GM19099 (cell line): Measurements from ENCODE around the gene MB.

Source experiments
- POLR2A ChIP-seq: IDR thresholded peaks from 3 replicates; pipeline ENCODE4 v1.6.1; 2011; ENCODE audit warnings: low read depth; ENCODE audit not compliant: insufficient read length; ENCODE audit errors: extremely low read depth

Gene MB

DNA sequence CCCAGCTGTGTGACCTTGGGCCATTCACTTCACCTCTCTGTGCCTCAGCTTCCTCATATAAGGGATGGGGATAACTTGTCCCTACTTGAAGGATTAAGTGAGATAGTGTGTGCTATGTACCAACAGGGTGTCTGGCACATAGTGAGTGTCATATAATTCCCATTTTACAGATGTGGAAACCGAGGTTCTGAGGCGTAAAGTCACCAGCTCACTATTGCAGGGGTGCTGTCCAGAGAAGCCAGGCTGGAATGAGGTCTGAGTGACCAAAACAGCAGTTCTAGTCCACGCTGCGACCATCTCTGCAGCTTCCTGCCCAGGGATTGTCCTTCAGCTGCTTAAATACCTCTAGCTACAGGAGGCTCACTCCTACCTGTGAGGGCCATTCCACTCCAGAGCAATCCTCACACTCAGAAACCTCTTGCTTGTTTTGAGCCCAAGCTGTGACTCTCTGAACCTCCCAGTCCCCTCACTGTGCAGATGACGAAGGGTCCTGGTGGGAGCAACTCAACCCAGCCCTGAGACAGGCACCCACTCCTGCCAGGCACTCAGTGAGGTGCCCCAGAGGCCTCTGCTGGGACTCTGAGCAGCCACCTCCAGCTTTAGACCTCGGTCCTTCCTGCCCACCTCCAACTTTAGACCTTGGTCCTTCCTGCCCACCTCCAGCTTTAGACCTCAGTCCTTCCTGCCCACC lies 5.8 kb downstream of the MB start:
- no peak for TF ChIP-seq POLR2A

- no peak for TF ChIP-seq POLR2A
Measured at GRCh38 chr22:35610741-35611140, 6.4 kb downstream of the MB start.

DNA sequence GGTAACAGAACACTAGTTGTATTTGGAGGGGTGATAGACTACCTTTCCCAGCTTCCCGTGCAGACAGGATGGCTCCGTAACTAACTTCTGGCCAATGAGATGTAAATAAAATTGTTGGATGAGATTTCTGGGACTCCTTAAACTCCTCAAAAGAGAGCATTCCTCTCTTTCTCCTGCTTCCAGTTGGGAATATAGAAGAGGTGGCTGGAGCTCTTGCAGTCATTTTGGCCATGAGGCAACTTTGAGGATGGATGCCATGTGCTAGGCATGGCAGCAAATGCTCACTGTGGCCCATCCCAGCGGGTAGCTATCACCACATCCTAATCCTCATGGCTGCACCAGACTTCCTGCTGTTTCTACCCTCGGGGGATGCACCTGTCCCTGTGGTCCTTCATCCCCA lies 7.4 kb downstream of the MB start:
- TF ChIP-seq POLR2A, result no peak

- no peak for TF ChIP-seq POLR2A
Measured at GRCh38 chr22:35609261-35609660, 7.9 kb downstream of the MB start.

- no peak for TF ChIP-seq POLR2A
Measured at GRCh38 chr22:35608088-35608487, 9.0 kb downstream of the MB start.

- no peak for TF ChIP-seq POLR2A
Measured at GRCh38 chr22:35606916-35607315, 10.2 kb downstream of the MB start.

- no peak for TF ChIP-seq POLR2A
Measured at GRCh38 chr22:35605851-35606481, 11.2 kb downstream of the MB start.

DNA sequence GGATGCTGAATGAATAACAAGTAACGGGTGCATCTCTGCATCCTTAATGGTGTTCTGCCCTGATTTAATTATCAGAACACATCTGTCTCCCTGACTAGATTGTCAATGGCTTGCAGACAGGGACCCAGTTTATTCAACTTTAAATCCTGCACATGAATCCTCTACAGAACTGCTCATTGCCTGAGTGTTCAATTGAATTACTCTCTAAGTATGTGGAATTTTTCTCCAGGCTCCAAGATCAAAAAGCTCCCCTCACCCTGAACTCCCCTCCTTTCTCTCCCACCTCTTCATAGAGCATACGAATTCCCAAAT lies 11.8 kb downstream of the MB start:
- no peak for TF ChIP-seq POLR2A

GRCh38 chr22:35604621-35605368 lies 12.3 kb downstream of the MB start:
- no peak for TF ChIP-seq POLR2A

GRCh38 chr22:35601743-35602615 lies 15.2 kb downstream of the MB start:
- TF ChIP-seq POLR2A, result no peak

DNA sequence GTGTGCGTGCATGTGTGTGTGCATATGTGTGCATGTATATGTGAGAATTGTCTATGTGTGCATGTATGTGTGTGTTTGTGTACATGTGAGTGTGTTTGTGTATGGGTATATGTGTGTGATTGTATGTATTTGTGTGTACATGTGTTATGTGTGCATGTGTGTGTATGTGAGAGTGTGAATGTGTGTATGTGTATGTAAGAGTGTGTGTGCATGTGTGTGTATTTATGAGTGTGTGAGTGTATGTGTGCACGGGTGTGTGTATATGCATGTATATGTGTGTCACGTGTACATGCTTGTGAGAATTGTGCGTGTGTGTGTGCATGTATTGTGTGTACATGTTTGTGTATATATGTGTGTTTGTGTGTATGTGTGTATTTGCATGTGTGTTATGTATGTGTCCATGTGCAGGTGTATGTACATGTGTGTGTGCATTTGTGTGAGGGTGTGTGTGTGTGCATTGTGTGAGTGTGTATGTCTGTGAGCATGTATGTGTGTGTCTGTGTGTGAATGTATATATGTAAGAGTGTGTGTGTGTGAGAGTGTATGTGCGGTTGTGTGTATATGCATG lies 16.0 kb downstream of the MB start:
- TF ChIP-seq POLR2A, result no peak

DNA sequence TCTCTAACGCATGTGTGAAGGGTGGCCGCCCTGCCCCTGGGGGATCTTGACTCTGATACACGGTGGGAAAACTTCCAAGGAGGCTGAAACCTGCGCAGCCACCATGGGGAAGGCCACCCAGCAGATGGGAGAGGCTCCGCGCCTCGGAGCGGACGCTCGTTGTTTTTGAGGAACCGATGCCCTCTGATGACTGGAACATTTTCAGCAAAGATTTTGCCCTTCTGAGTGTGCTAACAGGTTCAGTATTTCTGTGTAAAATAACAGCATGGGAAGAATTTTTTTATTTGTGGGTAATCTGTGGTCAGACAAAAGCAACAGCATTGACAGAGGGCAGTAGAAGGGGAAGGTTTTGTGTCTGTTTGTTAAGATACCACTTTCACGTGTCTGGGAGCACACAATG lies 16.7 kb downstream of the MB start:
- no peak for TF ChIP-seq POLR2A

- TF ChIP-seq POLR2A, result no peak
Measured at GRCh38 chr22:35599364-35599763, 17.8 kb downstream of the MB start.

DNA sequence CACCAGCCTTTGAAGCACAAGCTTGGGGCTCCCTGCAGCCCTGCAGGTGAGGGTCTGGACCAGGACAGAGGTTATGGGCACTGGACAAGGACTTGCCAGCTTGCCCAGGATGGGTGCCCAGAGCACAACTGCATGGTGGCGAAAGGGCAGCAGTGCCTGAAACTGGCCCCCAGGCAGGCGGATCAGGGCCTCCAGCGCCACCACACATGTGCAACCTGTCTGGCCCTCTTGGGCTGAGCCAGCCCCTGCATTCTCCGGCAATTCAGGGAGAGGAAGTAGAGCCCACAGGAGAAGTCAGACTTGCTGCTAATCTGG lies 18.8 kb downstream of the MB start:
- no peak for TF ChIP-seq POLR2A
